ENCODE measurements around the gene HEATR3.

- TF ChIP-seq CTCF (IDR thresholded peaks at IDR 0.05; ENCODE audit: low read length) (no peak), EZH2 (IDR thresholded peaks at IDR 0.05; ENCODE audit: borderline replicate concordance, low read length) (no peak)
These were observed 38.0 kb downstream of the HEATR3 start for GRCh38 chr16:50103764-50104163.
